Liver (tissue), 9 donors: ENCODE data around the gene CSF3R. TPM values are rescaled to one million over a fixed set of nuclear protein-coding genes. Genes with fewer than 3 reads are reported as not detected.
A peak's percentile ranks its signal among the peaks of the same experiment; 100 is the strongest.

ENCODE experiments used
- DNase-seq: peaks from one replicate; pipeline ENCODE4 v3.0.0-alpha.2; 2017; ENCODE audit warnings: low spot score
- H3K27ac ChIP-seq, 2 donors: one replicate each; pipeline ENCODE4 v1.7.0; 2013; ENCODE audit warnings: inconsistent platforms in 2 of 2, low read length in 2 of 2, control low read depth in 1 of 2, low read depth in 1 of 2, mild to moderate bottlenecking in 1 of 2
- H3K27me3 ChIP-seq, 4 donors: one replicate each; pipeline versions ENCODE4 v1.6.1 to v1.7.0; 2013; ENCODE audit warnings: low read length in 3 of 4, inconsistent platforms in 1 of 4, mild to moderate bottlenecking in 1 of 4, moderate library complexity in 1 of 4; ENCODE audit not compliant: control insufficient read depth in 4 of 4, insufficient read depth in 4 of 4
- H3K36me3 ChIP-seq, 4 donors: one replicate each; pipeline versions ENCODE4 v1.6.1 to v1.7.0; 2013; ENCODE audit warnings: low read length in 3 of 4, mild to moderate bottlenecking in 3 of 4, low read depth in 1 of 4, moderate library complexity in 1 of 4; ENCODE audit not compliant: control insufficient read depth in 4 of 4, insufficient read depth in 3 of 4
- H3K4me1 ChIP-seq, 4 donors: one replicate each; pipeline versions ENCODE4 v1.6.1 to v1.7.0; 2013; ENCODE audit warnings: low read length in 3 of 4, mild to moderate bottlenecking in 3 of 4, moderate library complexity in 1 of 4; ENCODE audit not compliant: control insufficient read depth in 4 of 4, insufficient read depth in 4 of 4
- H3K4me3 ChIP-seq, 3 donors: one replicate each; pipeline versions ENCODE4 v1.6.1 to v1.7.0; 2013; ENCODE audit warnings: low read length in 3 of 3, control low read depth in 1 of 3, low read depth in 1 of 3, mild to moderate bottlenecking in 1 of 3
- H3K9ac ChIP-seq, 2 donors: one replicate each; pipeline ENCODE4 v1.7.0; 2013; ENCODE audit warnings: low read length in 2 of 2, mild to moderate bottlenecking in 2 of 2, moderate library complexity in 2 of 2, control low read depth in 1 of 2, low read depth in 1 of 2
- H3K9me3 ChIP-seq, 4 donors: one replicate each; pipeline versions ENCODE4 v1.6.1 to v1.7.0; 2013; ENCODE audit warnings: low read length in 3 of 4; ENCODE audit not compliant: control insufficient read depth in 4 of 4
- EGR1 ChIP-seq, 2 donors: IDR thresholded peaks; 2 replicates each; pipeline ENCODE4 v1.6.1; 2016 to 2018; ENCODE audit warnings: antibody characterized with exemption in 2 of 2, low read depth in 2 of 2
- FOXA1 ChIP-seq: IDR thresholded peaks from 2 replicates; pipeline ENCODE4 v1.6.1; 2016; ENCODE audit warnings: antibody characterized with exemption
- FOXA2 ChIP-seq: IDR thresholded peaks from 2 replicates; pipeline ENCODE4 v1.6.1; 2016; ENCODE audit warnings: antibody characterized with exemption
- GABPA ChIP-seq, 2 donors: IDR thresholded peaks in 1 of 2; conservative IDR thresholded peaks in 1 of 2; 2 replicates each; pipeline ENCODE4 v1.6.1; 2016; ENCODE audit warnings: antibody characterized with exemption in 2 of 2, mild to moderate bottlenecking in 1 of 2, moderate library complexity in 1 of 2
- HNF4A ChIP-seq, 2 donors: conservative IDR thresholded peaks; 2 replicates each; pipeline ENCODE4 v1.6.1; 2016; ENCODE audit warnings: antibody characterized with exemption in 2 of 2, mild to moderate bottlenecking in 2 of 2
- HNF4G ChIP-seq: IDR thresholded peaks from 2 replicates; pipeline ENCODE4 v1.6.1; 2016; ENCODE audit warnings: antibody characterized with exemption
- JUND ChIP-seq, 2 donors: IDR thresholded peaks; 2 replicates each; pipeline ENCODE4 v1.6.1; 2016; ENCODE audit warnings: antibody characterized with exemption in 2 of 2
- NR2F2 ChIP-seq: IDR thresholded peaks from 2 replicates; pipeline ENCODE4 v1.6.1; 2016; ENCODE audit warnings: antibody characterized with exemption
- RAD21 ChIP-seq, 2 donors: IDR thresholded peaks; 2 replicates each; pipeline ENCODE4 v1.6.1; 2016; ENCODE audit warnings: antibody characterized with exemption in 2 of 2, mild to moderate bottlenecking in 2 of 2
- REST ChIP-seq: IDR thresholded peaks from 2 replicates; pipeline ENCODE4 v1.6.1; 2016; ENCODE audit warnings: antibody characterized with exemption, mild to moderate bottlenecking
- RXRA ChIP-seq, 2 donors: IDR thresholded peaks; 2 replicates each; pipeline ENCODE4 v1.6.1; 2017 to 2018; ENCODE audit warnings: antibody characterized with exemption in 2 of 2, mild to moderate bottlenecking in 1 of 2
- SP1 ChIP-seq: IDR thresholded peaks from 2 replicates; pipeline ENCODE4 v1.6.1; 2018; ENCODE audit warnings: antibody characterized with exemption, mild to moderate bottlenecking
- TAF1 ChIP-seq: conservative IDR thresholded peaks from 2 replicates; pipeline ENCODE4 v1.6.1; 2016; ENCODE audit warnings: antibody characterized with exemption, mild to moderate bottlenecking
- YY1 ChIP-seq: IDR thresholded peaks from 2 replicates; pipeline ENCODE4 v1.6.1; 2016; ENCODE audit warnings: antibody characterized with exemption, mild to moderate bottlenecking
- WGBS: extraction: QIAGEN DNeasy Blood & Tissue Kit; methylation state at CpG from one replicate; pipeline ENCODE4 v1.1.7; 2013; 5-methylcytosine and 5-hydroxymethylcytosine counted together
- polyA plus RNA-seq, 2 donors: library from polyadenylated mRNA; stranded (reverse) in 1 of 2; unstranded in 1 of 2; fragments of 200-250 nt in 1 of 2; fragments of >200 nt in 1 of 2; fragmentation: Nextera tagmentation in 1 of 2; extraction: Ambion mirVana in 1 of 2; gene quantifications; one replicate each; pipeline versions ENCODE4 v1.2.1 to v1.2.3, GENCODE V29; 2013 to 2015
- total RNA-seq, 2 donors: library from RNA; depleted of rRNA; stranded (reverse); fragments of >200 nt; gene quantifications; one replicate each; pipeline ENCODE4 v1.2.3, GENCODE V29; 2014
- TF ChIP-seq, protein P1 (sequence below): IDR thresholded peaks from 2 replicates; pipeline ENCODE4 v1.6.1; 2016; ENCODE audit warnings: antibody characterized with exemption
- TF ChIP-seq, protein P2 (sequence below): fragments of 150-350 bp; IDR thresholded peaks from 2 replicates; pipeline ENCODE4 v1.5.1; 2017; ENCODE audit warnings: improper control_type of control experiment, low read depth, low read length; ENCODE audit not compliant: missing input control
- TF ChIP-seq, protein P3 (sequence below): IDR thresholded peaks from 2 replicates; pipeline ENCODE4 v1.6.1; 2016; ENCODE audit warnings: antibody characterized with exemption
- TF ChIP-seq, protein P4 (sequence below): IDR thresholded peaks from 2 replicates; pipeline ENCODE4 v1.6.1; 2016; ENCODE audit warnings: antibody characterized with exemption
- donor health status: healthy.
- donor health status: healthy.
- donor health status: healthy.
- donor health status: healthy.
- donor health status: healthy.

The CSF3R gene
- total and polyA plus RNA-seq, 4 donors, result 6.7 to 81.3 (median 15.9) TPM

- DNase-seq, result no peak
- H3K27me3 ChIP-seq, result no peaks in the 10 kb centered on the region
- peaks cover 2 to 10% (median 5%) of the 10 kb centered on the region in 4 donors for H3K4me1 ChIP-seq
- peak overlapping the region; percentile 28 to 84 (median 70) for H3K4me3 ChIP-seq
- peak overlapping the region; percentile 97 to 98 for H3K27ac ChIP-seq
- peak overlapping the region; percentile 36 to 92 for H3K9ac ChIP-seq
- peaks cover 0 to 19% (median 16%) of the 10 kb centered on the region in 4 donors for H3K36me3 ChIP-seq
- TF ChIP-seq, protein P1, sequence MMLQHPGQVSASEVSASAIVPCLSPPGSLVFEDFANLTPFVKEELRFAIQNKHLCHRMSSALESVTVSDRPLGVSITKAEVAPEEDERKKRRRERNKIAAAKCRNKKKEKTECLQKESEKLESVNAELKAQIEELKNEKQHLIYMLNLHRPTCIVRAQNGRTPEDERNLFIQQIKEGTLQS, result peak; percentile 13
- TF ChIP-seq HNF4G (peak; percentile 40), RXRA (IDR thresholded peaks at IDR 0.05) (no peak)
- TF ChIP-seq, protein P2, sequence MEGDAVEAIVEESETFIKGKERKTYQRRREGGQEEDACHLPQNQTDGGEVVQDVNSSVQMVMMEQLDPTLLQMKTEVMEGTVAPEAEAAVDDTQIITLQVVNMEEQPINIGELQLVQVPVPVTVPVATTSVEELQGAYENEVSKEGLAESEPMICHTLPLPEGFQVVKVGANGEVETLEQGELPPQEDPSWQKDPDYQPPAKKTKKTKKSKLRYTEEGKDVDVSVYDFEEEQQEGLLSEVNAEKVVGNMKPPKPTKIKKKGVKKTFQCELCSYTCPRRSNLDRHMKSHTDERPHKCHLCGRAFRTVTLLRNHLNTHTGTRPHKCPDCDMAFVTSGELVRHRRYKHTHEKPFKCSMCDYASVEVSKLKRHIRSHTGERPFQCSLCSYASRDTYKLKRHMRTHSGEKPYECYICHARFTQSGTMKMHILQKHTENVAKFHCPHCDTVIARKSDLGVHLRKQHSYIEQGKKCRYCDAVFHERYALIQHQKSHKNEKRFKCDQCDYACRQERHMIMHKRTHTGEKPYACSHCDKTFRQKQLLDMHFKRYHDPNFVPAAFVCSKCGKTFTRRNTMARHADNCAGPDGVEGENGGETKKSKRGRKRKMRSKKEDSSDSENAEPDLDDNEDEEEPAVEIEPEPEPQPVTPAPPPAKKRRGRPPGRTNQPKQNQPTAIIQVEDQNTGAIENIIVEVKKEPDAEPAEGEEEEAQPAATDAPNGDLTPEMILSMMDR, result no peak
- no peaks in the 10 kb centered on the region for H3K9me3 ChIP-seq
- 35% methylated on average over 13 of the region's 13 CpGs for WGBS
Observed at GRCh38 chr1:36464605-36465393, 17.9 kb downstream of the CSF3R start.

DNA sequence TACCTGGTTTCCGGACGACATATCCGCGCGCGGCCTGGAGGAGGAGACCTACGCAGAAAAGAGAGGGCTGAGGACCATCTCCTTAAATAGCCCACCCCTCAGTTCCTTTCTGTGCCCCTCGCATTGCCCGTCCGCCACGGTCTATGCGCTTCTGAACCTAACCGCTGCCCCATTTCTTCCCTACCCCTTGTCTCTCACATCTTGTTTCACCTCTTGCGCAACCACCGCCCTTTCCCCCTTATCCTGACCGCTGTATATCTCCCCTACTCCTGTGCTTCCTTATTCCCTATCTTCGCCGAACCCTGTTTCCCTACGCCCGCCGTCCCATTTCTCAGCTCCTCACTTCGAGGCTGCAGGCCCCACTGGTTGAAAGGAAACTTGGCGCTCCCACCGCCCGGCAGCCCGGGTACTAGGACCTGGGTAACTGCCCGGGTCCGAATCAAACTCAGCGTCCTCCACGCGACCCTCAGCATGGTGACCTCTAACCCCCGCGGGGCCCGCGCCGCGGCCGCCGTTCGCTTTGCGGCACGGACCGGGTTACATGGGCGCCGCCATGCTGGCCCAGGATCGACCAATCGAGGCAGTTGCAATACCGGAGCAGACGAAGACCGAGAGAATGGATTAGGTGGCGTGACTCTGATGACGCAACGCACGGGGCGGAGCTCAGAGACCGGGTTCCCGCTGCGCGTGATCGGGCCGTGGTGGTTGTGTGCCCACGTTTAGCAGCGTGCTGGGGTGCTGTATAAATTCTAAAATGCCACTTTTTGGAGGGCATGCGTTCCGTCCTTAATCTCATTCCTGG, 18.7 kb downstream of the CSF3R start, which contains the start of gene MRPS15:
Gene MRPS15 (minus strand): TSS at position 582 of the 802 bp plus-strand sequence. CDS start 109 bp downstream, at position 473.
- Histone ChIP-seq H3K4me1 (peaks cover 2 to 10% (median 5%) of the 10 kb centered on the region in 4 donors), H3K4me3 (peak within 1 kb of the TSS; percentile 70 to 95 (median 84)), H3K27me3 (no peaks in the 10 kb centered on the region), H3K9me3 (no peaks in the 10 kb centered on the region), H3K36me3 (peaks cover 0 to 26% (median 18%) of the 10 kb centered on the region in 4 donors), H3K9ac (peak within 1 kb of the TSS; percentile 36 to 92), H3K27ac (peak within 1 kb of the TSS; percentile 97 to 98)
- TF ChIP-seq, protein P3, sequence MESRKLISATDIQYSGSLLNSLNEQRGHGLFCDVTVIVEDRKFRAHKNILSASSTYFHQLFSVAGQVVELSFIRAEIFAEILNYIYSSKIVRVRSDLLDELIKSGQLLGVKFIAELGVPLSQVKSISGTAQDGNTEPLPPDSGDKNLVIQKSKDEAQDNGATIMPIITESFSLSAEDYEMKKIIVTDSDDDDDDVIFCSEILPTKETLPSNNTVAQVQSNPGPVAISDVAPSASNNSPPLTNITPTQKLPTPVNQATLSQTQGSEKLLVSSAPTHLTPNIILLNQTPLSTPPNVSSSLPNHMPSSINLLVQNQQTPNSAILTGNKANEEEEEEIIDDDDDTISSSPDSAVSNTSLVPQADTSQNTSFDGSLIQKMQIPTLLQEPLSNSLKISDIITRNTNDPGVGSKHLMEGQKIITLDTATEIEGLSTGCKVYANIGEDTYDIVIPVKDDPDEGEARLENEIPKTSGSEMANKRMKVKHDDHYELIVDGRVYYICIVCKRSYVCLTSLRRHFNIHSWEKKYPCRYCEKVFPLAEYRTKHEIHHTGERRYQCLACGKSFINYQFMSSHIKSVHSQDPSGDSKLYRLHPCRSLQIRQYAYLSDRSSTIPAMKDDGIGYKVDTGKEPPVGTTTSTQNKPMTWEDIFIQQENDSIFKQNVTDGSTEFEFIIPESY, result no peak
- TF ChIP-seq YY1 (peak; percentile 99), HNF4G (no peak), FOXA1 (no peak), TAF1 (peak; percentile 37), SP1 (peak; percentile 68), GABPA (IDR thresholded peaks at IDR 0.05 in 1 of 2, conservative IDR thresholded peaks at IDR 0.05 in 1 of 2) (no peak), RAD21 (IDR thresholded peaks at IDR 0.05) (no peak), NR2F2 (peak; percentile 51), JUND (IDR thresholded peaks at IDR 0.05) (peak; percentile 74), RXRA (IDR thresholded peaks at IDR 0.05) (peak; percentile 42 to 48), FOXA2 (peak; percentile 37), HNF4A (conservative IDR thresholded peaks at IDR 0.05) (peak; percentile 52 to 55), EGR1 (IDR thresholded peaks at IDR 0.05; ENCODE audit: low read depth in 2 of 2) (peak in 1 of 2 donors; percentile 36), REST (peak; percentile 64)
- TF ChIP-seq, protein P1, result peak; percentile 94
- TF ChIP-seq, protein P2, result no peak
- TF ChIP-seq, protein P4, sequence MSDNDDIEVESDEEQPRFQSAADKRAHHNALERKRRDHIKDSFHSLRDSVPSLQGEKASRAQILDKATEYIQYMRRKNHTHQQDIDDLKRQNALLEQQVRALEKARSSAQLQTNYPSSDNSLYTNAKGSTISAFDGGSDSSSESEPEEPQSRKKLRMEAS, result peak; percentile 53
- WGBS, result under 1% methylated on average over 65 of the region's 65 CpGs
- peak; percentile 96 for DNase-seq
